GM20000 (cell line): ENCODE results near the gene PHF3.
A peak's percentile ranks its signal among the peaks of the same experiment; 100 is the strongest.

Experiments
- DNase-seq: peaks from one replicate; pipeline ENCODE4 v3.0.0; 2012; ENCODE audit warnings: low spot score
- TF ChIP-seq, protein P1 (sequence below): IDR thresholded peaks from 2 replicates; pipeline ENCODE4 v1.5.1; 2012; ENCODE audit warnings: mild to moderate bottlenecking, control low read depth; ENCODE audit errors: extremely low read depth, missing control alignments

The PHF3 gene

DNA sequence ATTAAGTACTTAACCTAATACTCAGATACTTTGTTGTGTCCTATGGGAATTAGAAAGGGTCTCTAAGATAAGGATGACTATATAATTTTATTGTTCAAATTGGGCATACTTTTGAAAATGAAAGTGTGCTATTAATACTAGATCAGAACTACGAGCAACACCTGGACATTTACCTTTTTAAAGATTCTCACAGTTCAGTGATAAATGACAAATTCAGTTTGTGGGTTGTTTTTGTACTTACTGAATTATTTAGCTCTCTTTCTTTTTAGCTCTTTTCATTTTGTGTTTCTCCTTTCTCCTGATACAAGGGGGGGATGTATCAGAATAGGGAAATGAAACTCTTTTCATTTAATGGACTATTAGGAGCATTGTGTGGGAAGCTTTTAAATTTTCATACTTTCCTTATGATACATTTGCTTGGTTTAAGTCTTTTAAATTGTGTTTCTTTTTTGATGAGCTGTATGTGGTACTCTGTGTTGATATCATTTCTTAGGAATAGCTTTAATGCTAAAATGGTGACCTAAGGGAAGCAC is 47.5 kb downstream of the PHF3 start:
- DNase-seq = no peak
- TF ChIP-seq, protein P1, sequence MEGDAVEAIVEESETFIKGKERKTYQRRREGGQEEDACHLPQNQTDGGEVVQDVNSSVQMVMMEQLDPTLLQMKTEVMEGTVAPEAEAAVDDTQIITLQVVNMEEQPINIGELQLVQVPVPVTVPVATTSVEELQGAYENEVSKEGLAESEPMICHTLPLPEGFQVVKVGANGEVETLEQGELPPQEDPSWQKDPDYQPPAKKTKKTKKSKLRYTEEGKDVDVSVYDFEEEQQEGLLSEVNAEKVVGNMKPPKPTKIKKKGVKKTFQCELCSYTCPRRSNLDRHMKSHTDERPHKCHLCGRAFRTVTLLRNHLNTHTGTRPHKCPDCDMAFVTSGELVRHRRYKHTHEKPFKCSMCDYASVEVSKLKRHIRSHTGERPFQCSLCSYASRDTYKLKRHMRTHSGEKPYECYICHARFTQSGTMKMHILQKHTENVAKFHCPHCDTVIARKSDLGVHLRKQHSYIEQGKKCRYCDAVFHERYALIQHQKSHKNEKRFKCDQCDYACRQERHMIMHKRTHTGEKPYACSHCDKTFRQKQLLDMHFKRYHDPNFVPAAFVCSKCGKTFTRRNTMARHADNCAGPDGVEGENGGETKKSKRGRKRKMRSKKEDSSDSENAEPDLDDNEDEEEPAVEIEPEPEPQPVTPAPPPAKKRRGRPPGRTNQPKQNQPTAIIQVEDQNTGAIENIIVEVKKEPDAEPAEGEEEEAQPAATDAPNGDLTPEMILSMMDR = no peak

- TF ChIP-seq, protein P1 = no peak
- peak; percentile 46 for DNase-seq
Measured at GRCh38 chr6:63685446-63686379, 50.1 kb downstream of the PHF3 start.

- TF ChIP-seq, protein P1 = no peak
- DNase-seq = no peak
Measured at GRCh38 chr6:63689421-63689820, 53.8 kb downstream of the PHF3 start.

GRCh38 chr6:63690221-63690620 is 54.6 kb downstream of the PHF3 start:
- TF ChIP-seq, protein P1 = no peak
- DNase-seq = no peak

DNA sequence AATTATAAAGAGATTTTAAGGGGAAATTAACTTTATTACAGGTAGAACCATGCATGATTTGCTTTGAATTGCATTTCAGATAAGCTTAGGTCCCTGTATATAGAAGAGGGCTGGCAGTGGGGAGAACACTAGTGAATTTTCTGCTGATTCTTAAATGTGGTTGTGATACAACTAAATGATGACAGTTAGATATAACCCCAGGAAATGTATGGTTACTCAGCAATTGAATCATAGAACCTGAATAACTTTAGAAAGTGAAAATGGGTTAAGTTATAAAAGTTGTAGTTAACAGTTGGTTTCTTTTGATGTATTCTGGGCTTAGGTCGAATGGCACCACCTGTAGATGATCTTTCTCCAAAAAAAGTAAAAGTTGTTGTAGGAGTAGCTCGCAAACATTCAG is 70.1 kb downstream of the PHF3 start:
- TF ChIP-seq, protein P1 = no peak
- no peak for DNase-seq

DNA sequence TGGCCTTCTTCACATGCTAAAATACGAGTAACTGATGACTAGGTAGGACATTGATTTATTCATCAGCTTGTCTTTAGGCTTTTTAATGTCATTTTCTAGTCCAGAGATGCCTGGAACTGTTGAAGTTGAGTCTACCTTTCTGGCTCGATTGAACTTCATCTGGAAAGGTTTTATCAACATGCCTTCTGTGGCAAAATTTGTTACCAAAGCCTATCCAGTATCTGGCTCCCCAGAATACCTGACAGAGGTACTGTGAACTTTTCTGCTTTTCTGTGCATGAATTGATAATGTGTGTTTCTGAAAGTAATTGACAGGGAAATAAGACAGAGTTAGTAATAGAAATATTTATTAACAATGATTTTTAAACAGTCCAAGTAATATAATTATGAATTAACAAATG is 71.0 kb downstream of the PHF3 start:
- no peak for DNase-seq
- TF ChIP-seq, protein P1 = no peak

DNA sequence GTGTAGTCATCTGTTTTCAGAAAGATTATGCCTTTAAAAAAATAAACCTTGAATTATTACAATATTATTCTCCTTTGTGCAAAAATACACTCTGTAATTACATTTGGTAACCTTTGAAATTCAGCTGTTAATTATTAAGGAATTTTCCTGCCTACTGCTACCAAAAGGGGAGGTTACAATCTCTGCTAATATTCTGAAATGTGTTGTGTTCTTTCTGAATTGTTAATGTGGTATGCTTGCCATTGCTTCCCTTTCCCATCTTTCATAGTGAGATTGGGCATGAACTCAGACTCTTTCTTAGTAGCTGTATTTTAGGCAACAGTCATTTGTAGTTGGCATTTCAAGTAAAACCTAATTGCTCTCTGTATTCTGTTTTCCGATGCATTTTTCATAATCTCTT is 73.0 kb downstream of the PHF3 start:
- no peak for DNase-seq
- TF ChIP-seq, protein P1 = no peak
